GM12878 (cell line): ENCODE results near the gene AK5. TPM values are rescaled to one million over a fixed set of nuclear protein-coding genes. Genes with fewer than 3 reads are reported as not detected.

Source experiments
- ATAC-seq: fragments of 200-7000 bp; cut with Tn5 transposase; 3 replicates; pipeline ENCODE4 v1.9.1; 2020; ENCODE audit warnings: mild to moderate bottlenecking, moderate library complexity
- BruUV-seq: library from RNA; stranded (reverse); fragments of 400-500 nt; replicated peaks from 2 replicates; lab custom pipeline; 2021; lab: Mats Ljungman, UMichigan
- CTCF ChIA-PET: fragments of 300-600 bp; sonication (Branson Sonifier 250); formaldehyde crosslinking; extraction: SDS; loops from one replicate; lab custom pipeline; 2021; ENCODE audit warnings: inconsistent platforms; lab: Yijun Ruan, JAX
- POLR2A ChIA-PET: fragments of 350-600 bp; formaldehyde crosslinking; extraction: SDS; loops from one replicate; lab custom pipeline; 2021; ENCODE audit warnings: inconsistent platforms; lab: Charles Lee
- RAD21 ChIA-PET: fragments of 300-600 bp; sonication (Branson Sonifier 250); formaldehyde crosslinking; loops from one replicate; lab custom pipeline; 2023; ENCODE audit warnings: antibody characterized with exemption; ENCODE audit not compliant: unreplicated experiment; lab: Charles Lee
- SMC1A ChIA-PET: fragments of 300-600 bp; sonication (Branson Sonifier 250); formaldehyde crosslinking; loops from one replicate; lab custom pipeline; 2023; ENCODE audit not compliant: unreplicated experiment, uncharacterized antibody; lab: Charles Lee
- DNase-seq: peaks from one replicate; pipeline ENCODE4 v3.0.0-alpha.2; 2011; ENCODE audit warnings: low read depth, low spot score
- FAIRE-seq: peaks from 3 replicates; lab custom pipeline; 2011; peaks lifted over from hg19 to GRCh38; lab: Jason Lieb, UNC
- H2AFZ ChIP-seq: 2 replicates; pipeline ENCODE4 v1.6.0; 2011; ENCODE audit warnings: low read depth, low read length, control low read depth; ENCODE audit not compliant: control insufficient read depth
- H3K27ac ChIP-seq: 2 replicates; pipeline ENCODE4 v1.5.1; 2011; ENCODE audit warnings: control low read depth; ENCODE audit not compliant: control insufficient read depth, insufficient read depth
- H3K27me3 ChIP-seq, 2 experiments: replicated peaks in 1 of 2; 2 replicates each; pipeline versions ENCODE4 v1.6.0 to v1.6.1; 2011; ENCODE audit warnings: low read length in 1 of 2; ENCODE audit not compliant: control insufficient read depth in 2 of 2, insufficient read depth in 2 of 2
- H3K36me3 ChIP-seq, 2 experiments: 2 replicates each; pipeline ENCODE4 v1.5.1; 2011; ENCODE audit warnings: low read length in 1 of 2; ENCODE audit not compliant: control insufficient read depth in 2 of 2, insufficient read depth in 2 of 2
- H3K4me1 ChIP-seq: 2 replicates; pipeline ENCODE4 v1.6.1; 2011; ENCODE audit warnings: mild to moderate bottlenecking, low read length, moderate library complexity, mixed read lengths; ENCODE audit not compliant: control insufficient read depth, insufficient read depth
- H3K4me2 ChIP-seq: 2 replicates; pipeline ENCODE4 v1.6.0; 2011; ENCODE audit warnings: control low read depth; ENCODE audit not compliant: control insufficient read depth, insufficient read depth
- H3K4me3 ChIP-seq: fragments of 200-600 bp; sonication (generic); 2 replicates; pipeline ENCODE4 v1.5.1; 2016
- H3K79me2 ChIP-seq: 2 replicates; pipeline ENCODE4 v1.6.0; 2011; ENCODE audit warnings: low read length; ENCODE audit not compliant: control insufficient read depth, insufficient read depth
- H3K9ac ChIP-seq: 2 replicates; pipeline ENCODE4 v1.8.0; 2011; ENCODE audit warnings: low read length, control low read depth, mixed read lengths; ENCODE audit not compliant: control insufficient read depth, insufficient read depth
- H3K9me3 ChIP-seq: replicated peaks from 3 replicates; pipeline ENCODE4 v1.5.1; 2011; ENCODE audit warnings: mild to moderate bottlenecking, low read length; ENCODE audit not compliant: control insufficient read depth, insufficient read depth
- H4K20me1 ChIP-seq: 2 replicates; pipeline ENCODE4 v1.6.0; 2011; ENCODE audit not compliant: control insufficient read depth, insufficient read depth
- KAT2A ChIP-seq: conservative IDR thresholded peaks from 2 replicates; pipeline ENCODE4 v1.6.1; 2011; ENCODE audit warnings: low read depth, low read length; ENCODE audit not compliant: control insufficient read depth
- KLF5 ChIP-seq: fragments of 450-650 bp; IDR thresholded peaks from 2 replicates; pipeline ENCODE4 v1.6.1; 2014; ENCODE audit warnings: mild to moderate bottlenecking; ENCODE audit not compliant: partially characterized antibody
- SREBF2 ChIP-seq: IDR thresholded peaks from 2 replicates; pipeline ENCODE4 v1.6.1; 2012; ENCODE audit warnings: mild to moderate bottlenecking, low read length
- WGBS: methylation state at CpG from one replicate; pipeline ENCODE4 v1.1.6; 2016; ENCODE audit warnings: low lambda C conversion rate; ENCODE audit not compliant: insufficient replicate concordance, insufficient coverage; ENCODE audit errors: missing lambda C conversion rate; 5-methylcytosine and 5-hydroxymethylcytosine counted together
- in situ Hi-C: fragments of 300-500 bp; cut with MboI; formaldehyde crosslinking; loops from 9 replicates; pipeline ENCODE4 v1.14.3; 2018; ENCODE audit warnings: mixed read lengths
- intact Hi-C: fragments of 100-400 bp; cut with micrococcal nuclease; formaldehyde crosslinking; loops from one replicate; pipeline ENCODE4 v1.14.2; 2022; ENCODE audit not compliant: unreplicated experiment
- polyA plus RNA-seq, 11 experiments: library from polyadenylated mRNA; depleted of rRNA in 4 of 11; unstranded in 6 of 11; stranded (reverse) in 5 of 11; fragments of >200 nt; fragmentation: Nextera tagmentation in 4 of 11; fragmentation: Illumina TruSeq in 1 of 11; extraction: Ambion mirVana in 4 of 11; extraction: Trizol in 1 of 11; gene quantifications; 1 replicate in 1 of 11; 2 replicates in 10 of 11; pipeline versions ENCODE4 v1.2.1 to v1.2.3, GENCODE V29; 2011 to 2016; ENCODE audit warnings: inconsistent platforms in 2 of 11, missing spikeins in 2 of 11, low read depth in 1 of 11
- total RNA-seq, 4 experiments: library from RNA; depleted of rRNA in 3 of 4; stranded (reverse); fragments of >200 nt in 3 of 4; fragmentation: Illumina TruSeq in 1 of 4; extraction: Trizol in 1 of 4; gene quantifications; 2 replicates each; pipeline versions ENCODE4 v1.2.1 to v1.2.3, GENCODE V29; 2013 to 2021

The AK5 gene
- total and polyA plus RNA-seq, 10 of the 15 experiments (the other 5 are each of a cell fraction or from before 2014, with no cell fraction given), result 0.08 to 0.33 TPM; not detected in 8

- CTCF ChIA-PET, result no interaction called here
- 0% methylated on average over 1 of the region's 1 CpG for WGBS
- in situ Hi-C loops, result no loop called here
Observed at GRCh38 chr1:77371396-77371795, 89.6 kb downstream of the AK5 start.

DNA sequence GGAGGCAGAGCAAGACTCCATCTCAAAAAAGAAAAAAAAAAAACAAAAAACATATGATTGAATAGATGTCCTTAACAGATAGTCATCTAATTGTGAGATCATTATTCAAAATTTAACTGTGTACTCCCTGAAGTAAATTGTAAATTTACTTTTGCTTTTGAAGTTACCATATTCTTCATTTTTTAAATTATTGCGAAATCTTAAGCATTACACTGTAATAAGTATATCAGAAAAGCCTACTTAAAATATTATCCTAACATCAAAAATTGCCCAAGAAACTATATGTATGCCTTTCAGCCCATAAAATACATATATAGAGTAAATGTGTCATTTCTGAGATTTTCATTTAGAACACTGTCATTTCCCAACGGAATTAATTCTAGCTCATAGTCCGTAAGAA lies 91.9 kb downstream of the AK5 start:
- no peaks in the 10 kb centered on the region for H3K36me3 ChIP-seq
- ATAC-seq, result no peak
- no TSS peak for BruUV-seq
- no peak overlapping the region for H2AFZ ChIP-seq
- no peak overlapping the region for H3K27ac ChIP-seq
- CTCF ChIA-PET, result no interaction called here
- H4K20me1 ChIP-seq, result no peaks in the 10 kb centered on the region
- H3K9me3 ChIP-seq, result no peaks in the 10 kb centered on the region
- intact Hi-C loops (no loop called here), in situ Hi-C loops (no loop called here)
- RAD21 ChIA-PET, result no interaction called here
- POLR2A ChIA-PET, result no interaction called here
- 90% methylated on average over 3 of the region's 3 CpGs for whole genome bisulfite sequencing
- no peak overlapping the region for H3K4me2 ChIP-seq
- H3K79me2 ChIP-seq, result no peaks in the 10 kb centered on the region
- FAIRE-seq, result no peak
- H3K4me1 ChIP-seq, result no peaks in the 10 kb centered on the region
- SMC1A ChIA-PET, result no interaction called here
- H3K4me3 ChIP-seq, result no peak overlapping the region
- DNase-seq, result no peak
- H3K27me3 ChIP-seq, result no peaks in the 10 kb centered on the region; a peak in 1 of 4 replicates
- no peak for TF ChIP-seq KLF5
- H3K9ac ChIP-seq, result no peak overlapping the region

More at GRCh38 chr1:77371396-77371795, 89.6 kb downstream of the AK5 start:
- ChIA-PET POLR2A (no interaction called here), SMC1A (no interaction called here), RAD21 (no interaction called here)
- Histone ChIP-seq H3K79me2 (no peaks in the 10 kb centered on the region), H3K27me3 (no peaks in the 10 kb centered on the region), H3K27ac (no peak overlapping the region), H3K4me3 (no peak overlapping the region), H4K20me1 (no peaks in the 10 kb centered on the region), H3K36me3 (no peaks in the 10 kb centered on the region), H3K9me3 (no peaks in the 10 kb centered on the region), H3K4me1 (no peaks in the 10 kb centered on the region), H3K9ac (no peak overlapping the region), H2AFZ (no peak overlapping the region), H3K4me2 (no peak overlapping the region)
- FAIRE-seq, result no peak
- TF ChIP-seq KAT2A (no peak), SREBF2 (no peak)
- ATAC-seq, result no peak
- BruUV-seq, result no TSS peak
- intact Hi-C loops, result no loop called here
- no peak for DNase-seq
